Activated naive CD4-positive, alpha-beta T cell treated with anti-CD3 and anti-CD28 coated beads, Interleukin-2, amount 10 ng/mL, durations not matched to agents 7 days and 5 days (primary cell): ENCODE results near the gene SH3RF3.

Experiments
- CTCF ChIA-PET: fragments of 350-600 bp; sonication (Branson Sonifier 250); formaldehyde crosslinking; loops from one replicate; lab custom pipeline; 2021; ENCODE audit warnings: antibody characterized with exemption; lab: Charles Lee
- DNase-seq: peaks from one replicate; pipeline ENCODE4 v3.0.0-alpha.2; 2020
- H3K27ac Mint-ChIP-seq: one replicate; pipeline ENCODE4 v1.8.0; 2021; ENCODE audit warnings: mild to moderate bottlenecking, moderate library complexity, mixed read lengths
- H3K27me3 Mint-ChIP-seq: one replicate; pipeline ENCODE4 v1.8.0; 2021; ENCODE audit warnings: mild to moderate bottlenecking, mixed read lengths
- H3K36me3 Mint-ChIP-seq: one replicate; pipeline ENCODE4 v1.8.0; 2021; ENCODE audit warnings: mixed read lengths
- H3K4me1 Mint-ChIP-seq: one replicate; pipeline ENCODE4 v1.8.0; 2021; ENCODE audit warnings: mixed read lengths
- H3K4me3 Mint-ChIP-seq: one replicate; pipeline ENCODE4 v1.8.0; 2021; ENCODE audit warnings: mild to moderate bottlenecking, moderate library complexity, mixed read lengths
- H3K9me3 Mint-ChIP-seq: one replicate; pipeline ENCODE4 v1.8.0; 2021; ENCODE audit warnings: mixed read lengths

SH3RF3 gene

DNA sequence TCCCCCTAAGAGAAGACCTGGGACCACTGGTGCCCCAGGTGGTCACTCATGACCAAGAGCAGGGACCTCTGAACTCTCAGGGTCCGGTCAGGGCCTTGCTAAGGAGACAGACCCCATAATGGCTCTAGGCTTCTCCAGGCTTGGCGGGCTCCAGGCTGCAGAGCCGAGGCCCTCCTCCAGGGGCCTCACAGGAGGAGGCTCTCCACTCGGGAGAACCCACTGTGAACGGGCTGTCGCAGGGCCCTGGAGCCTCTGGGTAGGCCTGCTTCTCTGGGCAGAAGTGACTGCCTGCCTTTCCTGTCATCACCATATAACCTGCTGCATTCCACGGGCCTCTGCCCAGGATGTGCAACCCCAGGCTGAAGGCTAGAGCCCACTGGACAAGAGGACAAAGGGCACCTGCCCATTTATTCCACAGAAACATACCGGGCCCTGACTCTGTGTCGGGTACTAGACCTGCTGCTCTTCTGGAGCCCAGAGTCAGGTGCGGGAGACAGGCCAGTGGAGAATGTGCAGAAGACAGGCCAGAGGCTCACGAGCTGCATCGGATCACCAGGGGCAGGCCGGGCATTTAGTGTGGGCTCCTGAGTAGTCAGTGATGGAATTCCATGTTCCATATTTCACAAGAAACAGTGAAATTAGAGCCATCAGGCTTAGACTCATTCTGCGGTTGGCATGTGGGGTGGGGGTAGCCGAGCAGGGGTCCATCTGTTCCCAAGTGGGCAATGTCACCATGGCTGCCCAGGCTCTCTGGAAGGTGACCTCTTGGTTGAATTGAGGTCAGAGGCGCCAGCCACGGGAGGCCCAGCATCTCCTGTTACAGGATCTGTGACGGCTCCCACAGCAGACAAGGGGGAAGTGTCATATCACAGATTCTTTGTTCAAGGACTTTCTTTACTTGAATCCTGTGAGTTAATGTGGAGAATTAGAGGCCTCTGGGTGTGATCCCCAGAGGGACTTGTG is 220.8 kb downstream of the SH3RF3 start:
- Mint-ChIP-seq H3K27ac (peak overlapping the region; percentile 86), H3K27me3 (peaks cover 19% of the 10 kb centered on the region), H3K36me3 (no peaks in the 10 kb centered on the region), H3K9me3 (no peaks in the 10 kb centered on the region), H3K4me1 (peaks cover 43% of the 10 kb centered on the region), H3K4me3 (no peak overlapping the region)
- no peak for DNase-seq
- CTCF ChIA-PET: interaction anchor here (0.6 to 3.7 kb wide), 10 partner anchors 9 to 224 kb away, joined by 3 to 23 read pairs (median 4); partner anchors contain the start of gene SH3RF3

DNA sequence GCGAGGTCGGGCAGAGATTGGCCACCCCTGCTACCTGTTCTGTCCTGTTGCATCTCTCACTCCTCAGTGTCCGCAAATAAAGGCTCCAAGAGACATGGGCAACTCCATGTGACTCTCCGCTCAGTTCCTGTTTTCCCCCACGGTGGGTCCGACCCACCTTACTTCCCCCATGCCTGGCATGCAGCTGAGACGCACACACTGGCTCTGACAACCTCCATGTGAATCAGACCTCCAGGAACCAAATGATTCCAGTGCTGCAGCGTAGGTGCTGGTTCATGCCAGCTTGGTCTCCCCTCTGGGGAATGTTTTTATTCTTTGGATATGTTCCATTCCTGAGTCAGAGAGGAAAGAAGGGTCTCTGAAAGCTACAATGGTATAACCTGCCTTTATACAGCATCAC is 221.5 kb downstream of the SH3RF3 start:
- Mint-ChIP-seq H3K4me1 (peaks cover 43% of the 10 kb centered on the region), H3K27me3 (peaks cover 15% of the 10 kb centered on the region), H3K4me3 (no peak overlapping the region), H3K27ac (peak overlapping the region; percentile 71), H3K9me3 (no peaks in the 10 kb centered on the region), H3K36me3 (no peaks in the 10 kb centered on the region)
- no peak for DNase-seq
- CTCF ChIA-PET: interaction anchor here (0.6 to 3.7 kb wide), 4 partner anchors 9 to 159 kb away, joined by 3 to 23 read pairs (median 6); no protein-coding TSS in a partner anchor

DNA sequence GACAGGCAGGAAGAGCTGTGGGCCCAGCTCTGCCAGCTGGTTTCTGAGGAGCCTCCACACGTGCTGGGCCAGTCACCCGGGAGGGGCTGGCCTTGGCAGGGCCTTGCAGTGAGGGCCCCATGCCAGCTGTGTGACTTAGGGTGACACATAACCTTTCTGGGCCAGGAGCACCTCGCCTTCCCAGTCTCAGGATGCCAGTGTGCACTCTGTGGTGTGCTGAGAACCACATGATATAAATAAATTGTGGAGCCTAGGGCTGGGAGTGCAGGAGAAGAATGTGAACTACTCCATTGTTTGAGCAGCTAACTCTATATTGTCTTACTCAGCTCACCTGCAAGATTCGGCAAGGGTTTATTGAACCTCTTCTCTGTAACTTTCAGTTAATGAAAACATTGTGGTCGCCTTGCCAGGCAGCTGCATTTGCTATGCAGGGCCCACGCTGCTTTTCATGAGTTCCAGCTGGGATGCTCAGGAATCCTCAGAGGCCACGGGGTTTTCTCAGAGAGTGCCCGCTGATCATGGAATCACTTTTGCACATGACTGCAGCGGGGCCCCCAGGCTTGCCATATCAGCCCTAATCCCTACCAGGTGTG is 222.3 kb downstream of the SH3RF3 start:
- no peaks in the 10 kb centered on the region for H3K36me3 Mint-ChIP-seq

DNA sequence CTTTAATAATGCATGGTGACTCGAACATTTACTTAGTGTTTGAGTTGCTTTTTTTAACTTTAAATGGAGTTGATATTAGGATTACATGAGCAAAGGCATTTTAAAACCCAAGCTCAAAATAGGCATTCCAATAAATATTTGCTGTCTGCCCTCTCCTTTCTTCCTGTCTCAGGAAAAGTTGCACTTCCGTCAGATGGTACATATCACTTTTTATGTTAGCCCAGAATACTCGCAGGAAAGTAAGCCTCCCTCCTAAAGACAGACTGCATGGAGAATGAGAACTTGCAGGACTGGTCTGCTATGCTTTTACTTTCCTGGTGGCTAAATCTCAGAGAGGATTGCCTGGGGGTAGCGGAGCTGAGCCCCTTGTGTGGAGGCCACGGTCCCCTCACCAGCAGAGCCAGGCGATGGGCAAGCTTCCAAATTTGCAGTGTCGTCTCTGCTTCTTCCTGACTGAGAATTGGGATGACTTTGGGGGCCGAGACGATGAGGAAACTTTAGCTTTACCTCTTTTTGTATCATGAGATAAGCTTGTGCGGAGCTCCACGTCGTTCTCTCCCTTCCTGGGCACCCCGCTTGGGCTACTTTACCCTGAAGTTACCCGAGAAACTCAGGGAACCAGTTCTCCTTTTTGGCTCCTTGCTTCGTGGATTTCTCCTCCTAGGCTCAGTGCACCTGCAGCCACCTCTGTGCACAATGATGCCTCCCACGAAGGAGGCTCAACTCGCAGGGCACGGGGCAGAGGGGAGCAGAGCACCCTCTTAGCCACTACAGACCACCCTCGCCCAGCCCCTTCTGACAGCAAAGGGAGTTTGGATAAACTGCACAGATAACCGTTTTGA is 223.3 kb downstream of the SH3RF3 start:
- Mint-ChIP-seq H3K36me3 (no peaks in the 10 kb centered on the region), H3K27me3 (peaks cover 15% of the 10 kb centered on the region), H3K4me1 (peaks cover 43% of the 10 kb centered on the region), H3K9me3 (no peaks in the 10 kb centered on the region), H3K27ac (no peak overlapping the region), H3K4me3 (no peak overlapping the region)
- CTCF ChIA-PET: interaction anchor here (1.9 kb wide), 1 partner anchor 158 kb away, joined by 7 read pairs; no protein-coding TSS in a partner anchor
- no peak for DNase-seq

More for the DNA sequence above, 222.3 kb downstream of the SH3RF3 start:
- CTCF ChIA-PET: interaction anchor here (1.3 to 1.9 kb wide), 2 partner anchors 19 to 159 kb away, joined by 4 to 7 read pairs; no protein-coding TSS in a partner anchor
- no peak for DNase-seq
- Mint-ChIP-seq H3K4me3 (no peak overlapping the region), H3K9me3 (no peaks in the 10 kb centered on the region), H3K4me1 (peaks cover 43% of the 10 kb centered on the region), H3K27ac (no peak overlapping the region), H3K27me3 (peaks cover 15% of the 10 kb centered on the region)

DNA sequence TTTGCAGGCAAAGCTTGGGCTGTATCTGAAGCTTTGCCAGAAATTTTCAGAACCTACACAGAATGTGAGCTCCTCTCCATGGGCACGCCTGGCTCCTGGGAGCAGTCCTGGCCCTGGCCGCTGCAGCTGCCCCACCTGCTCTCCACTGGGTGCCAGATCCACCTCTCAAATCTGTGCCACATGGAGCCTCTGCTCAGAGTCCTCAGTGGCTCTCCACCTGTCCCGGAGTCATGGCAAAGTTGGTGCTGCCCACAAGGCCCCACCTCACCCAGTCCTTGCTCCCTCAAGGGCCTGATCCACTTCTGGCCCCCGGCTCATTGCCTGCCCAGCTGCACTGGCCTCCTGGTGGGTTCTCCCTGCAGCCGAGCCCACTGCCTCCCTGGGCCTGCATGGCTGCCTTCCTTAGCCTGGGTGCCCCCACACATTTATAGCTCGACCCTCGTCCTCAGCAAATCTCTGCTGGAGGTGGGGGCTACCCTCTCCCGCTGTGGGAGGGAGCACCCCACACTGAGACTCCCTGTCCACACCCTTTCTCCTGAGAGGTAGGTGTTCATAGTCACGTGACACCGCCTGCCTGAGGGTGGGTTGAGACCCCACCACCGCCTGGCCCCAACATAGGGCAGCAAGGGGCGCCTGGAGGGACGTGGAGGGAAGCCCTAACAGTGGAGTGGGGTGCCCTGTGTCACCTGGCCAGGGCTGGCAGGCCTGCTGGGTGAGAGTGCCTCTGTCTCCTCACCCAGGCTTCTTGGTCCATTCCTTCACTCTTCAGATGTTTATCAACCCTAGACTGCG is 224.1 kb downstream of the SH3RF3 start:
- Mint-ChIP-seq H3K9me3 (no peaks in the 10 kb centered on the region), H3K4me3 (no peak overlapping the region), H3K27me3 (peaks cover 15% of the 10 kb centered on the region), H3K27ac (no peak overlapping the region), H3K36me3 (no peaks in the 10 kb centered on the region), H3K4me1 (peaks cover 37% of the 10 kb centered on the region)
- CTCF ChIA-PET: no interaction called here
- DNase-seq: no peak

DNA sequence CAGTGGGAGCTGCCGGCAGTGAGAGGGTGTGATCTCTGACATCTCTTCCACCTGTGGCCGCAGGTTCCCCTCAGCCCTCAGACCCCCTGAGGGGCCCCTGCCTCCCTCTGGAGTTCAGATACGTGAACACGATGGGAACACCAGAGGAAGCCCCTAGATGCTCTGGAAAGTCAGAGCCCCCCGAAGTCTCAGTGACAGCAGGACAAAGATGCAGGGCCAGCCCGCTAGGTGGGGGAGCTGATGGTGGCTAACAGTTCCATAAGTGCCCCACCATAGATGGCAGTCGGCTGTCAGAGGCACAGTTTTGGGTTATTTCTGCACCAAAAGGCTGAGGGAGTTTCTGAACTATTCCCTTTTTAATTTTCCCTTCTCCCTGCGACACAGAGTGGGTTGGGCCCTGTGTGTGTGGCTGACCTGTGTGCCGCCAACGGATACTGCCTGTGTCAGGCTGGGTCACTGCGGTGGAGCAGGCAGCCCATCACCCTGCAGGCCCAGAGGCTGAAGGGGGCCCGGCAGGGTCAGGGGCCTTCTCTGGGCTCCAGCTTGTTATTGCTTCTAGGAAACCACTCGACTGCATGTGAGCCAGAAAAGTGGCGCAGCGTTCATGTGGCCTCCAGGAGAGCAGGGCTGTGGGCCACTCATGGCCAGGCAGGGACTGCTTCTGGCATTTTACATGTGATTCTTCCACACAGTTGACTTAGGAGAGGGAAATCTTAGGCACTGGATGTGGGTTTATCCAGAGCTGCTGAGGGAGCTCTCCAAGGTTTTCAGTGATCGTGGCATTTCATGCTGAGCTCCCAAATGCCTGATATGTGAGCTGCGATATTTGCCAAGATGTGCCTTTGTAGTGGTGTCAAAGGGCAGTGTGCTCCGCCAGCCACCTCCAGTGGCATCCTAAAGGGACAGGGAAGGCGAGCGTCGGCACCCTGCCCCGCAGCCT is 225.1 kb downstream of the SH3RF3 start:
- Mint-ChIP-seq H3K27me3 (peaks cover 15% of the 10 kb centered on the region), H3K36me3 (no peaks in the 10 kb centered on the region), H3K4me1 (peaks cover 27% of the 10 kb centered on the region), H3K9me3 (no peaks in the 10 kb centered on the region), H3K4me3 (no peak overlapping the region), H3K27ac (no peak overlapping the region)
- CTCF ChIA-PET: no interaction called here
- no peak for DNase-seq

DNA sequence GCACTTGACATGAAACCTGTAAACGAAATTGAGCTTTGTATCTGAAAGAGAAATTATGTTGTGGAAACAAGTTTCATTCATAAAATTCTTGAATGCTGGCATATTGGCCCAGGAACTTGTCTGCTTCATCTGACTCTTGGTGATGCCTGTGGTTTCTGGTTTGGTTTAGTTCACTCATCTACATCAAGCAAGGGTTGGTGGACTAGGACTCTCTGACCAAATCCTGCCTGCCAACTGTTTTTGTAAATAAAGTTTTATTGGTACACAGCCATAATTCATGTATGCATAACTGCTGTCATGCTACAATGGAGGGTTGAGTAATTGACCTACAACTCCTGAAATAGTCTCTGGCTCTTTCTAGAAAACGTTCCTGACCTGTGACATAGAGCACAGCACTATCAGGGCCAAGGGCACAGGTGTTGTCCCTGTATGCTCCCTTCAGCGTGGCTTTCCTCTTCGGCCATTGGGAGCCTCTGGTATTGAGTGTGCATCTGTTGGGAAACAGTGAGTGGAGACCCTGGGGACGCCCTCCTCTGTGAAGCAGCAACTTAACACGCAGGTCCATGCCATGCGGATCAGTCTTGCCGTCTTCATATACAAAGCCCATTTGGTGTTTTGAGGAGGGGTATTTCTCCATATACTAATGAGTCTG is 226.3 kb downstream of the SH3RF3 start:
- Mint-ChIP-seq H3K27ac (no peak overlapping the region), H3K27me3 (peaks cover 15% of the 10 kb centered on the region), H3K4me3 (no peak overlapping the region), H3K36me3 (no peaks in the 10 kb centered on the region), H3K4me1 (peaks cover 14% of the 10 kb centered on the region), H3K9me3 (no peaks in the 10 kb centered on the region)
- CTCF ChIA-PET: interaction anchor here (0.6 kb wide), 1 partner anchor 229 kb away, joined by 3 read pairs; no protein-coding TSS in a partner anchor
- no peak for DNase-seq

DNA sequence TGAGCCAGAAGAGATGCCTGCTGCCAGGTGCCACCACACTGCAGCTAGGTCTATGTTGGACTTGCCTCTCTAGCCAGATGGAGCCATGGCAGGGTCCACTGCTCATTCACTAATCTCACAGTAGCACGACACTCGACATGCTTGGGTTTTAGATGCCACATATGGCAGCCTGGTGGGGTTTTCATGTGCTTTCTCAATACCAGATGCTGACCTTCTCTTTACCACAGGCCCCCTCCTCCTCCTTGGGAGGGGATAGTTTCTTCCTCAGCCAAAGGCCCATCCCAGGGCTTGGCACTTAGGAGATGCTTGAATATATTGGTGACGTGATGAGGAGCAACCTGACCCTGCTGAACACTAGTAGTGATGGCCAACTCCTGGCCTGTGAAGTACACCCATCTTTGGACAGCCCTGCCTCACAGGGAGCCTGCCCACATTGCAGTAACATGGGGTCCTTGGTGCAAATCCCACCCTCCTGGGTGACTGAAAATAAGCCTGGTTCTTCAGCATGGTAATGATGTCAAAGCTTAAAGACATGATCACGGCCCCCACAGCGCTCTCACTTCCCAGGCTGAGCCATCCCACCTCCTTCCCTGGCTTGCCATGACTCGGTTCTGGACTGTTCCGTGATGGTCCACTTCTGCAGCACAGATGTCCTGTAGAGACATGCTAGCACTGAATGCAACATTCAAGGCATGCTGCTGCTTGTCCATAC is 227.5 kb downstream of the SH3RF3 start:
- H3K27ac Mint-ChIP-seq: peak overlapping the region; percentile 43
- no peaks in the 10 kb centered on the region for H3K9me3 Mint-ChIP-seq
- peaks cover 3% of the 10 kb centered on the region for H3K4me1 Mint-ChIP-seq
- no peaks in the 10 kb centered on the region for H3K36me3 Mint-ChIP-seq
- no peak for DNase-seq
- H3K27me3 Mint-ChIP-seq: peaks cover 17% of the 10 kb centered on the region
- CTCF ChIA-PET: no interaction called here
- H3K4me3 Mint-ChIP-seq: no peak overlapping the region

DNA sequence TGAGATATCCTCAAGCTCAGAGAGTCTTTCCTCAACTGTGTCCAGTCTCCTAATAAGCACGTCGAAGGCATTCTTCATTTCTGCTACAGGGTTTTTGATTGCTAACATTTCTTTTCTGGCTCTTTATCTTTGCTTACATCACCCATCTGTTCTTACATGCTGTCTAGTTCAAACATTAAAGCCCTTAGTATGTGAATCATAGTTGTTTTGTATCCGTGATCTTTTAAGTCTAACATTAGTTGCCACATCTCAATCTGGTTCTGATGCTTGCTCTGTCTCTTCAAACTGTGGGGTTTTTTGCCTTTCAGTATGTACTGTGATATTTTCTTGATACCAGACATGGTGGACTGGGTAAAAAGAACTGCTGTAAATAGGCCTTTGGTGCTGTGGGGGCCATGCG is 235.2 kb downstream of the SH3RF3 start:
- peaks cover 8% of the 10 kb centered on the region for H3K27me3 Mint-ChIP-seq
- H3K4me1 Mint-ChIP-seq: no peaks in the 10 kb centered on the region
- H3K4me3 Mint-ChIP-seq: no peak overlapping the region
- no peak overlapping the region for H3K27ac Mint-ChIP-seq
- CTCF ChIA-PET: no interaction called here
- no peak for DNase-seq
- no peaks in the 10 kb centered on the region for H3K36me3 Mint-ChIP-seq
- H3K9me3 Mint-ChIP-seq: no peaks in the 10 kb centered on the region

DNA sequence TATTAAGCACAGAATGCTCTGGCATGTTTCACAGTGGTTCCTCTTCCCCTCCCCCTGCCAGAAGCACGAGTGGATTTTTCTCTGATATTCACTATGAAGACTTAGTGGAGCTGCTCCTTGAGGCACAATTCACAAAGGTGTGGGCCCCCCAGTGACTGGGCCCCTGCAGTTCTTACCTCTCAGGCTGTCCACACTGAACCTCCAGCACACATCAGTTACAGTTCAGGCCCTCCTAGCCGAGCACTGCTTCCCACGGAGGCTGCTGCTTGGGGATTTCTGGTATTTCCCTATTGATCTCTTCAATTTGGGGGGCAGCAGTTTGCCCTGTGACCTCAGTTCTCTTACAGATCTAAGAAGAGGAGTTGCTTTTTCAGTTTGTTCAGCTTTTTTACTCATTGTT is 236.1 kb downstream of the SH3RF3 start:
- Mint-ChIP-seq H3K27ac (no peak overlapping the region), H3K9me3 (no peaks in the 10 kb centered on the region), H3K36me3 (no peaks in the 10 kb centered on the region), H3K4me3 (no peak overlapping the region), H3K27me3 (peaks cover 13% of the 10 kb centered on the region), H3K4me1 (no peaks in the 10 kb centered on the region)
- no peak for DNase-seq
- CTCF ChIA-PET: interaction anchor here (1.0 kb wide), 1 partner anchor 238 kb away, joined by 3 read pairs; no protein-coding TSS in a partner anchor

DNA sequence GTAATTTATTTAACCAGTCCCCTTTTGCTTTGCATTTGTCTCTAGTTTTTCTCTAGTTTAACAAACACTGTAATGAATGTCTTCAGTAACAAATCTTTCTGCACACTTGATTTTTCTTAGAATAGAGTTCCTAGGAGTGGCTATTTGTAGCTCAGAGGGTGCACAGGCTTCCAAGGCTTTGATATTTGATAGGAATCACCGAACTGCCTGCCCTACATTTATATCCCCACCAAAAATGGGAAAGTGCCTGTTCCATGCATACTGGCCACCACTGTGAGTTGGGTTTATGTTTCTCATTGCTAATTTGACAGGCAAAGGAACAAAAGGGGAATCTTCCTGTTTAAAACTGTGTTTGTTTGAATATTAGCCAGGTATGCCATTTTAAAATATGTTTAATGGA is 238.7 kb downstream of the SH3RF3 start:
- peaks cover 10% of the 10 kb centered on the region for H3K27me3 Mint-ChIP-seq
- H3K36me3 Mint-ChIP-seq: no peaks in the 10 kb centered on the region
- no peaks in the 10 kb centered on the region for H3K4me1 Mint-ChIP-seq
- DNase-seq: no peak
- CTCF ChIA-PET: no interaction called here
- no peaks in the 10 kb centered on the region for H3K9me3 Mint-ChIP-seq
- H3K27ac Mint-ChIP-seq: no peak overlapping the region
- no peak overlapping the region for H3K4me3 Mint-ChIP-seq

DNA sequence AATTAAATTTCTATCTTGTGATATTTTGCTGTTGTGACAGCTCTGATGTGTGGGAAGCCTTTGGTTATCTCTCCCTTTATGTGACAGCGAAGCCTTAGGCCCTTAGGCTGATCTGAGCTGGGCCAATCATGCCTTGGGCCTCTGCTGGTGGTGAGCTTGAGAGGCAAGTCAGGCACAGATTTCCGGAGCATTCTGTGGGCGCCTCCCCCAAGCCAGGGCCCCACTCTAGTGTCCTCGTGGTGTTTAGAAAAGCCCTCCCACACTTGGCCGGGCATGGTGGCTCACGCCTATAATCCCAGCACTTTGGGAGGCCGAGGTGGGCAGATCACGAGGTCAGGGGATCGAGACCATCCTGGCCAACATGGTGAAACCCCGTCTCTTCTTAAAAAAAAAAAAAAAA is 239.8 kb downstream of the SH3RF3 start:
- no peak for DNase-seq
- no peak overlapping the region for H3K4me3 Mint-ChIP-seq
- CTCF ChIA-PET: no interaction called here
- no peak overlapping the region for H3K27ac Mint-ChIP-seq
- H3K9me3 Mint-ChIP-seq: no peaks in the 10 kb centered on the region
- no peaks in the 10 kb centered on the region for H3K36me3 Mint-ChIP-seq
- H3K27me3 Mint-ChIP-seq: peaks cover 10% of the 10 kb centered on the region
- no peaks in the 10 kb centered on the region for H3K4me1 Mint-ChIP-seq
